Measurements from ENCODE around the gene LMO4. TPM values are rescaled to one million over a fixed set of nuclear protein-coding genes. Genes with fewer than 3 reads are reported as not detected.

LMO4 gene
- total and polyA plus RNA-seq, 8 donors: 30.7 to 120 (median 79.5) TPM

GRCh38 chr1:87305151-87305550, 23.5 kb upstream of the LMO4 start:
- Histone ChIP-seq H3K4me3 (no peak overlapping the region), H3K9me3 (no peaks in the 10 kb centered on the region), H3K27ac (no peak overlapping the region), H3K4me1 (no peaks in the 10 kb centered on the region), H3K36me3 (no peaks in the 10 kb centered on the region), H3K27me3 (no peaks in the 10 kb centered on the region)
- 73 to 94% (median 82%) methylated on average over 5 of the region's 5 CpGs for WGBS, 5 donors
- intact Hi-C loops (cut with DNase I; ENCODE audit: low total_unique reads): loop anchor here (10.0 kb wide), 1 partner anchor 770 kb away; no protein-coding TSS in a partner anchor
- DNase-seq: no peak
- TF ChIP-seq POLR2AphosphoS5 (IDR thresholded peaks at IDR 0.05) (no peak), CTCF (IDR thresholded peaks at IDR 0.05) (no peak), POLR2A (IDR thresholded peaks at IDR 0.05) (no peak), EP300 (IDR thresholded peaks at IDR 0.05) (no peak)

- Histone ChIP-seq H3K4me1 (no peaks in the 10 kb centered on the region), H3K27ac (no peak overlapping the region), H3K27me3 (no peaks in the 10 kb centered on the region), H3K4me3 (no peak overlapping the region), H3K9me3 (no peaks in the 10 kb centered on the region), H3K36me3 (no peaks in the 10 kb centered on the region)
- TF ChIP-seq POLR2A (IDR thresholded peaks at IDR 0.05) (no peak), EP300 (IDR thresholded peaks at IDR 0.05) (no peak), POLR2AphosphoS5 (IDR thresholded peaks at IDR 0.05) (no peak), CTCF (IDR thresholded peaks at IDR 0.05) (no peak)
- intact Hi-C loops (cut with DNase I; ENCODE audit: low total_unique reads): loop anchor here (10.0 kb wide), 1 partner anchor 769 kb away; no protein-coding TSS in a partner anchor
- WGBS, 5 donors: 63 to 81% (median 73%) methylated on average over 7 of the region's 7 CpGs
- no peak for DNase-seq
Measured at GRCh38 chr1:87305762-87306161, 22.9 kb upstream of the LMO4 start.

DNA sequence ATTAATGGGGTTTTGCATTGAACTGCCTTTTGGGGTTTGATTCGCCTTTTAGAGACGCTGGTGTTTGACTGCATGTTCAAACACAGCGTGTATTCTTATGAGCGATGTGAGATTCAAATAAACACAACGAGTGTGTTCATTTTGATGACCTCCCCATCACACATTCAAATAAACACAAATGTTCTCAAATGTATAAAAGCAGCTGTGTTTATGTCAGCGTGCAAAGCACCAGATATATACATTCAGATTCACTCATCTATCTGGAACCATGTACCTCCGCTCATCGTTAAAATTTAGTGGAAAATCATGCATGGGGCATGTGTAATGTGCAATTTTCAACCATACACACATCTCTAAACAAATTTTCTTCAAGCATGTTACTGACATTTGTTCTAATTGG, 21.4 kb upstream of the LMO4 start:
- no peaks in the 10 kb centered on the region for H3K4me1 ChIP-seq
- H3K27me3 ChIP-seq: no peaks in the 10 kb centered on the region
- intact Hi-C loops (cut with DNase I; ENCODE audit: low total_unique reads): loop anchor here (10.0 kb wide), 1 partner anchor 767 kb away; no protein-coding TSS in a partner anchor
- no peaks in the 10 kb centered on the region for H3K36me3 ChIP-seq
- no peaks in the 10 kb centered on the region for H3K9me3 ChIP-seq
- no peak overlapping the region for H3K27ac ChIP-seq
- 71 to 81% (median 76%) methylated on average over 8 of the region's 8 CpGs for WGBS, 5 donors
- DNase-seq: no peak
- TF ChIP-seq POLR2A (IDR thresholded peaks at IDR 0.05) (no peak), POLR2AphosphoS5 (IDR thresholded peaks at IDR 0.05) (no peak), CTCF (IDR thresholded peaks at IDR 0.05) (no peak), EP300 (IDR thresholded peaks at IDR 0.05) (no peak)
- no peak overlapping the region for H3K4me3 ChIP-seq

DNA sequence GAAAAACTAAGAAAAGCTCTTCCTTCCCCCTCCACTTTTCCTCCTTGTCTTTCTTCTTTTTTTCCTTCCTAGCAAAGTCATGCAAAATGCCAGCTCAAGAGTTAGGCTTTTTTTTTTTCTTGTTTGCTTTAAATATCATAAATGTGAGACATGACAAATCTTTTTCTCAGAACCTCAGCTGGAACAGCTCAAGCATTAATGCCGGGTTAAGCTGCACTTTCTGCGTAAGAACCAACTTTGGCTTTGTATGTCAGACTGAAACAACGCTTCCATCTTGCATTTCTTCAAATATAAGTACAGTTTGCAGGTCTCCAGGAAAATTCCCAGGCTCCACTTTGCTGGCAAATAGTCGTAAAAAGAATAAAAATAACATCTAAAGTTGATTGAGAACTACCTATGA, 20.7 kb upstream of the LMO4 start:
- DNase-seq: peak in 1 of 2 donors; percentile 44
- Histone ChIP-seq H3K4me1 (no peaks in the 10 kb centered on the region), H3K9me3 (no peaks in the 10 kb centered on the region), H3K27me3 (no peaks in the 10 kb centered on the region), H3K27ac (no peak overlapping the region), H3K36me3 (no peaks in the 10 kb centered on the region), H3K4me3 (no peak overlapping the region)
- 68 to 77% (median 73%) methylated on average over 4 of the region's 4 CpGs for WGBS, 5 donors
- TF ChIP-seq POLR2AphosphoS5 (IDR thresholded peaks at IDR 0.05) (no peak), POLR2A (IDR thresholded peaks at IDR 0.05) (no peak), EP300 (IDR thresholded peaks at IDR 0.05) (no peak), CTCF (IDR thresholded peaks at IDR 0.05) (no peak)
- intact Hi-C loops (cut with DNase I; ENCODE audit: low total_unique reads): loop anchor here (10.0 kb wide), 1 partner anchor 767 kb away; no protein-coding TSS in a partner anchor

All from stomach (tissue), 9 donors.